ENCODE measurements around the gene SLC52A1.
A peak's percentile ranks its signal among the peaks of the same experiment; 100 is the strongest.

SLC52A1 gene

DNA sequence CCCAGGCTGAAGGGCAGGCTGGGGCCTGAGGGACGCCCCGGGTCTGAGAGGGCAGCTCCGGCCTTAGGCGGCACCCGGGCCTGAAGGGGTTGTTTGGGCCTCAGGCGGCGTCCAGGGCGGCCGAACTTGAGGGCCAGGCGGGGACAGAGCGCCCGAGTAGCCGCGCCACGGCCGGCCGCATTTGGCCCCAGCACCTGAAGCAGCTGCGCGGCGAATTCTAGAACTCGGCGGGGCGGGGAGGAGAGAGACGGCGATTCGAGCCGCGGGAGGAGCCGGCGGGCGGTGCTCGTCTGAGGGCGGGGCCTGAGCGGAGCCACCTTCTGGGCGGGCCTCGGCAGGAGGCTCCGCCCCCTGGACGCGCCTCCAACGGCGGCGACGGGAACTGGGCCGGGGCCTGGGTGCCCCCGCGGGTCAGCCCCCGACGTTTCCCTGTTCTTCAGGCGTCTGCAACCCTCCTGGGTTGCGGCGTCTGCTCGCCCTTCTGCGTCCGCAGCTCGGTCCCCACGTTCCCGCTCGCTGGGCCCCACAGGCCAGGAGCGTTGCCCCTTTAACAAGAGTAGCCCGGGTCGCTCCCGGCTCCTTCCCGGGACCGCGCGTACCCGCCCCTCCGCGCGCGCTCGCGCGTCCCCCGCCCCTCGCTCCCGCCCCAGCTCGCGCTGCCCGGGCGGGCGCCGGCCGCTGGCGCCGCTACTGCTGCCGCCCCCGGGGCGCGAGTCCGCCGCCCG lies 37.8 kb downstream of the SLC52A1 start, which contains the start of the genes INCA1 and KIF1C:
TSS of gene INCA1 (minus strand) at position 221 of the 725 bp plus-strand sequence. CDS start 3,085 bp downstream, outside the sequence.
TSS of gene KIF1C (plus strand) at position 649 of the 725 bp plus-strand sequence. CDS start 2,297 bp downstream, outside the sequence.
- intact Hi-C loops (cut with DNase I; ENCODE audit: low total_unique reads) = loop anchor here (1.0 to 5.0 kb wide), 2 partner anchors 30 to 50 kb away; partner anchors contain the start of genes PFN1 and SPAG7
- TF ChIP-seq, protein P1, sequence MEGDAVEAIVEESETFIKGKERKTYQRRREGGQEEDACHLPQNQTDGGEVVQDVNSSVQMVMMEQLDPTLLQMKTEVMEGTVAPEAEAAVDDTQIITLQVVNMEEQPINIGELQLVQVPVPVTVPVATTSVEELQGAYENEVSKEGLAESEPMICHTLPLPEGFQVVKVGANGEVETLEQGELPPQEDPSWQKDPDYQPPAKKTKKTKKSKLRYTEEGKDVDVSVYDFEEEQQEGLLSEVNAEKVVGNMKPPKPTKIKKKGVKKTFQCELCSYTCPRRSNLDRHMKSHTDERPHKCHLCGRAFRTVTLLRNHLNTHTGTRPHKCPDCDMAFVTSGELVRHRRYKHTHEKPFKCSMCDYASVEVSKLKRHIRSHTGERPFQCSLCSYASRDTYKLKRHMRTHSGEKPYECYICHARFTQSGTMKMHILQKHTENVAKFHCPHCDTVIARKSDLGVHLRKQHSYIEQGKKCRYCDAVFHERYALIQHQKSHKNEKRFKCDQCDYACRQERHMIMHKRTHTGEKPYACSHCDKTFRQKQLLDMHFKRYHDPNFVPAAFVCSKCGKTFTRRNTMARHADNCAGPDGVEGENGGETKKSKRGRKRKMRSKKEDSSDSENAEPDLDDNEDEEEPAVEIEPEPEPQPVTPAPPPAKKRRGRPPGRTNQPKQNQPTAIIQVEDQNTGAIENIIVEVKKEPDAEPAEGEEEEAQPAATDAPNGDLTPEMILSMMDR (IDR thresholded peaks at IDR 0.05) = peak; percentile 24 to 43
- H3K4me3 ChIP-seq = peak within 1 kb of the TSS; percentile 85 to 100
- peak within 1 kb of the TSS; percentile 94 to 97 for H3K27ac ChIP-seq
- no peaks in the 10 kb centered on the region for H3K27me3 ChIP-seq
- no peaks in the 10 kb centered on the region for H3K9me3 ChIP-seq
- H3K36me3 ChIP-seq = peaks cover 14 to 18% (median 17%) of the 10 kb centered on the region in 3 donors
- peak; percentile 90 to 96 for DNase-seq
- peaks cover 0 to 37% (median 31%) of the 10 kb centered on the region in 4 donors for H3K4me1 ChIP-seq

DNA sequence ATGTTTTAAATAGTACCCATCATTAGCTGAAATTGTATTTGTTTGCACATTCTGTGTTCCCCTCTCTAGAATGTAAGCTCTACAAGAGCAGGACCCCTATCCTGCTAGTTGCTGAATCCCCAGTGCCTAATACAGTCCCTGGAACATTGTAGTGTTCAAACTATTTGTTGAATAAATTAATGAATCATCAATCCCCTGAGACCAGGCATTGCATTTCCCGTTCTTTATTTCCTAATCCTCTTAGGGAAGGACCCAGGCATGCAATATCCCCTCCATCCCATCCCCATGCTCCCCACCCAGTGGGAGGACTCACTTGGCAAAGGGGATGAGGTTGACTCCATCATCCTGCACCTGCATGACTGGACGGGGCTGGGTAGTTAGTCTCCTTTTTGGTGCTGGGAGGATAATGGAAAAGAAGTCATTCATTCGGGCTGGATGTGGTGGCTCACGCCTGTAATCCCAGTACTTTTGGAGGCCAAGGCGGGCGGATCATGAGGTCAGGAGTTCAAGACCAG lies 41.1 kb downstream of the SLC52A1 start:
- Histone ChIP-seq H3K9me3 (no peaks in the 10 kb centered on the region), H3K4me3 (no peak overlapping the region), H3K36me3 (no peaks in the 10 kb centered on the region), H3K4me1 (peaks cover 0 to 16% (median 14%) of the 10 kb centered on the region in 4 donors), H3K27ac (no peak overlapping the region), H3K27me3 (no peaks in the 10 kb centered on the region)
- no peak for DNase-seq
- TF ChIP-seq, protein P1 (IDR thresholded peaks at IDR 0.05) = no peak
- intact Hi-C loops (cut with DNase I; ENCODE audit: low total_unique reads) = no loop called here

DNA sequence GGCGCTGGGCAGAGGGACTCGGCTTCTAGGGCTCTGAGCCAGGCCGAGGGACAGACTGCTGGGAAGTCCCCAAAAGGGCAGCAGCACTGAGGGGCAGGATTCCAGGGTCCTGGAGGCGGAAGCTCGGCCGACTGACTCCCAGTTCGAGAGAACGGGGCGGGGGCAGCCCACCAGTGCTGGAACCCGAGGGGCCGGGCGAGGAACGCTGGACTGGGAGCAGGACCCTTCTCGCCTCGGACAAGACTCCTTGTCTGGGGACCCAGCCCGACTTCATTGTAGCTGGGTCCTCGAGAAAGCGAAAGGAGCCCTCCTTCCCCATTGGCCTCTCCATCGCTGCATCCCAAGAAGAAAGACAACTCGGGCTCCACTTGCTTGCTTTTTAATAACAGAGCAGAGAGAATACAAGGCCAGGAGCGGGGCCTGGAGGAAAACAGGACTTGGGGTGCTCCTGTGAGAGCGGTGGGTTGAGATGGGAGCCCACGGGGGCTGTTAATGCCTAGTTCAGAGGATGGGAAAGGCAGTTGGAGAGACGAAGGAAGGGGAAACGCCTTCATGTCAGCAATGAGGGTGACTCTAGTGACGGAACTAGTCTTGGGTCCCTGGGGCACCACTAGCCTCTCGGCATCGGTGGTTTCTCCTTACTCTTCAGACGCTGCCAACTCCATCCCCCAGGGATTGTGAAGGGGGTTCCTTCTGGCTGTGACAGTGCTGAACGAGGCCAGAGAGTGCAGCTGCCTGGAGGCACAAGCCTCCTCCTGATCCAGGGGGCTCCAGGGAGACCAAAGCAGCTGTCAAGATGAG lies 47.3 kb downstream of the SLC52A1 start:
- intact Hi-C loops (cut with DNase I; ENCODE audit: low total_unique reads) = loop anchor here (2.0 kb wide), 1 partner anchor 79 kb away; no protein-coding TSS in a partner anchor
- DNase-seq = peak in 1 of 2 donors; percentile 86
- Histone ChIP-seq H3K9me3 (no peaks in the 10 kb centered on the region), H3K27me3 (no peaks in the 10 kb centered on the region), H3K4me1 (peaks cover 0 to 28% (median 21%) of the 10 kb centered on the region in 4 donors), H3K27ac (peak overlapping the region; percentile 83 to 95), H3K4me3 (peak overlapping the region; percentile 62 to 97), H3K36me3 (peaks cover 0 to 24% (median 14%) of the 10 kb centered on the region in 3 donors)
- TF ChIP-seq, protein P1 (IDR thresholded peaks at IDR 0.05) = no peak

DNA sequence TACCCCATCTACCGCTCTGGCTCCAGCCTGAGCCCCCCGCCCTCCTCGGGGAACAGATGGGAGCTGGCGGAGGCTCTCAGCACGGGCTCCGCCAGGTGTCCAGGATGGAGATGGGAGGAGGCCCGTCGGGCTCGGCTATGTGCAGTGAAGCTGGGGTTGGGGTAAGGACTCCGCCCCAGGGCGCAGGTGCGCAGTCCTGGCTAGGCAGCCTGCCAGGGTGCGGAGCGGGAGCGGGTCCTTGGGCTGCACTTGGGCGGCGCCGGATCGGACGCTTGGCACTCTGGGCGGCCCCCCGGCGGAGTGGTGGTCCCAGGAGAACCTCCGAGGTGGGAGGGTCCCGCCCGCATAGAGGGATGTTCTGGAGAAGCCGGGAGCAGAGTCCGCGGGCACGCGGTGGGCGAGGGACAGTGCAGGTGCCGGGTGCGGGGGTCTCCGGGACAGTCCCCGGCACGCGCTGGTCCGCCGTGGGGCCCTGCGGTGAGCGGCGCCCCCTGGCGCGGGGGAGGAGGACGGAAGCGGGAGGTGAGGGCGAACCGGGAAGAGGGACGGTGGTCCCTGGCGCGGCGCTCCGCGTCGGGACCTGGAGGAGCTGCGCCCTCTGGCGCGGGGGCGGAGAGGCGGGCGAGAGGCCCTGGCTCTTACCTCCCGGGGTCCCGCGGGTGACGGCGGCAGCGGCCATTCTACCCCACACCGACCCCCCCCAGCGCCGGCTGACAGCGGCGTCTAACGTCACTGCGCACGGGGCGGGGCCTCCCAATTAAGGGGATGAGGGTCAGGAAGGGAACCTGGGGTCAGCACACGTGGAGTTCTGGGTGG lies 48.1 kb downstream of the SLC52A1 start, which contains the start of gene CAMTA2:
TSS of gene CAMTA2 (minus strand) at position 725 of the 816 bp plus-strand sequence. CDS start 1,453 bp downstream, outside the sequence.
- peak; percentile 94 to 96 for DNase-seq
- Histone ChIP-seq H3K27ac (peak within 1 kb of the TSS; percentile 83 to 95), H3K4me1 (peaks cover 0 to 28% (median 21%) of the 10 kb centered on the region in 4 donors), H3K27me3 (no peaks in the 10 kb centered on the region), H3K4me3 (peak within 1 kb of the TSS; percentile 62 to 97), H3K9me3 (no peaks in the 10 kb centered on the region), H3K36me3 (peaks cover 0 to 32% (median 21%) of the 10 kb centered on the region in 3 donors)
- intact Hi-C loops (cut with DNase I; ENCODE audit: low total_unique reads) = loop anchor here (2.0 kb wide), 1 partner anchor 78 kb away; no protein-coding TSS in a partner anchor
- TF ChIP-seq, protein P1 (IDR thresholded peaks at IDR 0.05) = peak; percentile 61 to 64

Data from tibial artery (tissue), 4 donors.